Testis (tissue), 2 donors: ENCODE measurements around the gene PSMD7.

Experiments
- CTCF ChIP-seq, 3 experiments: fragments of 450-650 bp in 2 of 3; fragments of 200-600 bp in 1 of 3; sonication (generic) in 1 of 3; IDR thresholded peaks; one replicate each; pipeline ENCODE4 v1.5.1; 2016 to 2019; ENCODE audit warnings: antibody characterized with exemption in 3 of 3, mild to moderate bottlenecking in 2 of 3, moderate library complexity in 1 of 3
- POLR2A ChIP-seq: fragments of 450-650 bp; IDR thresholded peaks from one replicate; pipeline ENCODE4 v1.6.1; 2017; ENCODE audit warnings: antibody characterized with exemption, mild to moderate bottlenecking, moderate library complexity

GRCh38 chr16:74296104-74296431 lies 546 bp upstream of the PSMD7 start:
- TF ChIP-seq CTCF (IDR thresholded peaks at IDR 0.05) (no peak), POLR2A (no peak)
